Liver (tissue), 9 donors: ENCODE results near the gene DLL1. TPM values are rescaled to one million over a fixed set of nuclear protein-coding genes. Genes with fewer than 3 reads are reported as not detected.

ENCODE experiments used
- DNase-seq: peaks from one replicate; pipeline ENCODE4 v3.0.0-alpha.2; 2017; ENCODE audit warnings: low spot score
- H3K27ac ChIP-seq, 2 donors: one replicate each; pipeline ENCODE4 v1.7.0; 2013; ENCODE audit warnings: inconsistent platforms in 2 of 2, low read length in 2 of 2, control low read depth in 1 of 2, low read depth in 1 of 2, mild to moderate bottlenecking in 1 of 2
- H3K27me3 ChIP-seq, 4 donors: one replicate each; pipeline versions ENCODE4 v1.6.1 to v1.7.0; 2013; ENCODE audit warnings: low read length in 3 of 4, inconsistent platforms in 1 of 4, mild to moderate bottlenecking in 1 of 4, moderate library complexity in 1 of 4; ENCODE audit not compliant: control insufficient read depth in 4 of 4, insufficient read depth in 4 of 4
- H3K36me3 ChIP-seq, 4 donors: one replicate each; pipeline versions ENCODE4 v1.6.1 to v1.7.0; 2013; ENCODE audit warnings: low read length in 3 of 4, mild to moderate bottlenecking in 3 of 4, low read depth in 1 of 4, moderate library complexity in 1 of 4; ENCODE audit not compliant: control insufficient read depth in 4 of 4, insufficient read depth in 3 of 4
- H3K4me1 ChIP-seq, 4 donors: one replicate each; pipeline versions ENCODE4 v1.6.1 to v1.7.0; 2013; ENCODE audit warnings: low read length in 3 of 4, mild to moderate bottlenecking in 3 of 4, moderate library complexity in 1 of 4; ENCODE audit not compliant: control insufficient read depth in 4 of 4, insufficient read depth in 4 of 4
- H3K4me3 ChIP-seq, 3 donors: one replicate each; pipeline versions ENCODE4 v1.6.1 to v1.7.0; 2013; ENCODE audit warnings: low read length in 3 of 3, control low read depth in 1 of 3, low read depth in 1 of 3, mild to moderate bottlenecking in 1 of 3
- H3K9ac ChIP-seq, 2 donors: one replicate each; pipeline ENCODE4 v1.7.0; 2013; ENCODE audit warnings: low read length in 2 of 2, mild to moderate bottlenecking in 2 of 2, moderate library complexity in 2 of 2, control low read depth in 1 of 2, low read depth in 1 of 2
- H3K9me3 ChIP-seq, 4 donors: one replicate each; pipeline versions ENCODE4 v1.6.1 to v1.7.0; 2013; ENCODE audit warnings: low read length in 3 of 4; ENCODE audit not compliant: control insufficient read depth in 4 of 4
- EGR1 ChIP-seq, 2 donors: IDR thresholded peaks; 2 replicates each; pipeline ENCODE4 v1.6.1; 2016 to 2018; ENCODE audit warnings: antibody characterized with exemption in 2 of 2, low read depth in 2 of 2
- FOXA1 ChIP-seq: IDR thresholded peaks from 2 replicates; pipeline ENCODE4 v1.6.1; 2016; ENCODE audit warnings: antibody characterized with exemption
- FOXA2 ChIP-seq: IDR thresholded peaks from 2 replicates; pipeline ENCODE4 v1.6.1; 2016; ENCODE audit warnings: antibody characterized with exemption
- GABPA ChIP-seq, 2 donors: IDR thresholded peaks in 1 of 2; conservative IDR thresholded peaks in 1 of 2; 2 replicates each; pipeline ENCODE4 v1.6.1; 2016; ENCODE audit warnings: antibody characterized with exemption in 2 of 2, mild to moderate bottlenecking in 1 of 2, moderate library complexity in 1 of 2
- HNF4A ChIP-seq, 2 donors: conservative IDR thresholded peaks; 2 replicates each; pipeline ENCODE4 v1.6.1; 2016; ENCODE audit warnings: antibody characterized with exemption in 2 of 2, mild to moderate bottlenecking in 2 of 2
- HNF4G ChIP-seq: IDR thresholded peaks from 2 replicates; pipeline ENCODE4 v1.6.1; 2016; ENCODE audit warnings: antibody characterized with exemption
- JUND ChIP-seq, 2 donors: IDR thresholded peaks; 2 replicates each; pipeline ENCODE4 v1.6.1; 2016; ENCODE audit warnings: antibody characterized with exemption in 2 of 2
- NR2F2 ChIP-seq: IDR thresholded peaks from 2 replicates; pipeline ENCODE4 v1.6.1; 2016; ENCODE audit warnings: antibody characterized with exemption
- RAD21 ChIP-seq, 2 donors: IDR thresholded peaks; 2 replicates each; pipeline ENCODE4 v1.6.1; 2016; ENCODE audit warnings: antibody characterized with exemption in 2 of 2, mild to moderate bottlenecking in 2 of 2
- SP1 ChIP-seq: IDR thresholded peaks from 2 replicates; pipeline ENCODE4 v1.6.1; 2018; ENCODE audit warnings: antibody characterized with exemption, mild to moderate bottlenecking
- TAF1 ChIP-seq: conservative IDR thresholded peaks from 2 replicates; pipeline ENCODE4 v1.6.1; 2016; ENCODE audit warnings: antibody characterized with exemption, mild to moderate bottlenecking
- YY1 ChIP-seq: IDR thresholded peaks from 2 replicates; pipeline ENCODE4 v1.6.1; 2016; ENCODE audit warnings: antibody characterized with exemption, mild to moderate bottlenecking
- WGBS: extraction: QIAGEN DNeasy Blood & Tissue Kit; methylation state at CpG from one replicate; pipeline ENCODE4 v1.1.7; 2013; 5-methylcytosine and 5-hydroxymethylcytosine counted together
- polyA plus RNA-seq, 2 donors: library from polyadenylated mRNA; stranded (reverse) in 1 of 2; unstranded in 1 of 2; fragments of 200-250 nt in 1 of 2; fragments of >200 nt in 1 of 2; fragmentation: Nextera tagmentation in 1 of 2; extraction: Ambion mirVana in 1 of 2; gene quantifications; one replicate each; pipeline versions ENCODE4 v1.2.1 to v1.2.3, GENCODE V29; 2013 to 2015
- total RNA-seq, 2 donors: library from RNA; depleted of rRNA; stranded (reverse); fragments of >200 nt; gene quantifications; one replicate each; pipeline ENCODE4 v1.2.3, GENCODE V29; 2014
- TF ChIP-seq, protein P1 (sequence below): IDR thresholded peaks from 2 replicates; pipeline ENCODE4 v1.6.1; 2016; ENCODE audit warnings: antibody characterized with exemption, mild to moderate bottlenecking
- TF ChIP-seq, protein P2 (sequence below): IDR thresholded peaks from 2 replicates; pipeline ENCODE4 v1.6.1; 2016; ENCODE audit warnings: antibody characterized with exemption
- TF ChIP-seq, protein P3 (sequence below): IDR thresholded peaks from 2 replicates; pipeline ENCODE4 v1.6.1; 2016; ENCODE audit warnings: antibody characterized with exemption
- TF ChIP-seq, protein P4 (sequence below): IDR thresholded peaks from 2 replicates; pipeline ENCODE4 v1.6.1; 2016; ENCODE audit warnings: antibody characterized with exemption
- TF ChIP-seq, protein P5 (sequence below): fragments of 150-350 bp; IDR thresholded peaks from 2 replicates; pipeline ENCODE4 v1.5.1; 2017; ENCODE audit warnings: improper control_type of control experiment, low read depth, low read length; ENCODE audit not compliant: missing input control
- donor health status: healthy.
- donor health status: healthy.
- donor health status: healthy.
- donor health status: healthy.
- donor health status: healthy.

Gene DLL1
- total and polyA plus RNA-seq, 4 donors = 1.0 to 2.3 (median 1.7) TPM

DNA sequence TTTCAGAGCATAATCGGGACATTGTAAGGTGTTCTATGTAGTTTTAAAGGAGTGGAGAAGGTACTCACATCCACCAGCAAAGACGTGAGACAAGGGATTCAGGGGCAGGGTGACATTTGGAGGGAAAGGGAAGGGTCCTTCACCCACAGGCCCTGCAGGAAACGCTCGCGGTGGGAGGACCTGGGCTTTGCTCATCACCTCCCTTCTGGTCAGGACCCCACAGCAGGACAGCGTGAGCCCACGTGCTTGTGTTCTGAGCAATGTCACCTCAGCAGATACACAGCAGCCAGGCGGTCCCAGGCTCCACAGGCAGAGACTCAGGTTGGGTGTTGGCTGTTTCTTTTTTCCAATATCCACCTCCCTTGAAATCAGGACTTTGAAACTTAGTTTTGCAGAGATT is 27.5 kb downstream of the DLL1 start:
- H3K4me3 ChIP-seq = no peak overlapping the region
- no peak overlapping the region for H3K27ac ChIP-seq
- no peaks in the 10 kb centered on the region for H3K36me3 ChIP-seq
- H3K27me3 ChIP-seq = no peaks in the 10 kb centered on the region
- no peak overlapping the region for H3K9ac ChIP-seq
- WGBS = 91% methylated on average over 8 of the region's 8 CpGs
- no peaks in the 10 kb centered on the region for H3K9me3 ChIP-seq
- H3K4me1 ChIP-seq = peaks cover 0 to 10% (median 6%) of the 10 kb centered on the region in 4 donors
- DNase-seq = no peak
- TF ChIP-seq, protein P1, sequence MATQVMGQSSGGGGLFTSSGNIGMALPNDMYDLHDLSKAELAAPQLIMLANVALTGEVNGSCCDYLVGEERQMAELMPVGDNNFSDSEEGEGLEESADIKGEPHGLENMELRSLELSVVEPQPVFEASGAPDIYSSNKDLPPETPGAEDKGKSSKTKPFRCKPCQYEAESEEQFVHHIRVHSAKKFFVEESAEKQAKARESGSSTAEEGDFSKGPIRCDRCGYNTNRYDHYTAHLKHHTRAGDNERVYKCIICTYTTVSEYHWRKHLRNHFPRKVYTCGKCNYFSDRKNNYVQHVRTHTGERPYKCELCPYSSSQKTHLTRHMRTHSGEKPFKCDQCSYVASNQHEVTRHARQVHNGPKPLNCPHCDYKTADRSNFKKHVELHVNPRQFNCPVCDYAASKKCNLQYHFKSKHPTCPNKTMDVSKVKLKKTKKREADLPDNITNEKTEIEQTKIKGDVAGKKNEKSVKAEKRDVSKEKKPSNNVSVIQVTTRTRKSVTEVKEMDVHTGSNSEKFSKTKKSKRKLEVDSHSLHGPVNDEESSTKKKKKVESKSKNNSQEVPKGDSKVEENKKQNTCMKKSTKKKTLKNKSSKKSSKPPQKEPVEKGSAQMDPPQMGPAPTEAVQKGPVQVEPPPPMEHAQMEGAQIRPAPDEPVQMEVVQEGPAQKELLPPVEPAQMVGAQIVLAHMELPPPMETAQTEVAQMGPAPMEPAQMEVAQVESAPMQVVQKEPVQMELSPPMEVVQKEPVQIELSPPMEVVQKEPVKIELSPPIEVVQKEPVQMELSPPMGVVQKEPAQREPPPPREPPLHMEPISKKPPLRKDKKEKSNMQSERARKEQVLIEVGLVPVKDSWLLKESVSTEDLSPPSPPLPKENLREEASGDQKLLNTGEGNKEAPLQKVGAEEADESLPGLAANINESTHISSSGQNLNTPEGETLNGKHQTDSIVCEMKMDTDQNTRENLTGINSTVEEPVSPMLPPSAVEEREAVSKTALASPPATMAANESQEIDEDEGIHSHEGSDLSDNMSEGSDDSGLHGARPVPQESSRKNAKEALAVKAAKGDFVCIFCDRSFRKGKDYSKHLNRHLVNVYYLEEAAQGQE = no peak
- TF ChIP-seq, protein P2, sequence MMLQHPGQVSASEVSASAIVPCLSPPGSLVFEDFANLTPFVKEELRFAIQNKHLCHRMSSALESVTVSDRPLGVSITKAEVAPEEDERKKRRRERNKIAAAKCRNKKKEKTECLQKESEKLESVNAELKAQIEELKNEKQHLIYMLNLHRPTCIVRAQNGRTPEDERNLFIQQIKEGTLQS = no peak
- TF ChIP-seq, protein P3, sequence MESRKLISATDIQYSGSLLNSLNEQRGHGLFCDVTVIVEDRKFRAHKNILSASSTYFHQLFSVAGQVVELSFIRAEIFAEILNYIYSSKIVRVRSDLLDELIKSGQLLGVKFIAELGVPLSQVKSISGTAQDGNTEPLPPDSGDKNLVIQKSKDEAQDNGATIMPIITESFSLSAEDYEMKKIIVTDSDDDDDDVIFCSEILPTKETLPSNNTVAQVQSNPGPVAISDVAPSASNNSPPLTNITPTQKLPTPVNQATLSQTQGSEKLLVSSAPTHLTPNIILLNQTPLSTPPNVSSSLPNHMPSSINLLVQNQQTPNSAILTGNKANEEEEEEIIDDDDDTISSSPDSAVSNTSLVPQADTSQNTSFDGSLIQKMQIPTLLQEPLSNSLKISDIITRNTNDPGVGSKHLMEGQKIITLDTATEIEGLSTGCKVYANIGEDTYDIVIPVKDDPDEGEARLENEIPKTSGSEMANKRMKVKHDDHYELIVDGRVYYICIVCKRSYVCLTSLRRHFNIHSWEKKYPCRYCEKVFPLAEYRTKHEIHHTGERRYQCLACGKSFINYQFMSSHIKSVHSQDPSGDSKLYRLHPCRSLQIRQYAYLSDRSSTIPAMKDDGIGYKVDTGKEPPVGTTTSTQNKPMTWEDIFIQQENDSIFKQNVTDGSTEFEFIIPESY = no peak
- no peak for TF ChIP-seq SP1

DNA sequence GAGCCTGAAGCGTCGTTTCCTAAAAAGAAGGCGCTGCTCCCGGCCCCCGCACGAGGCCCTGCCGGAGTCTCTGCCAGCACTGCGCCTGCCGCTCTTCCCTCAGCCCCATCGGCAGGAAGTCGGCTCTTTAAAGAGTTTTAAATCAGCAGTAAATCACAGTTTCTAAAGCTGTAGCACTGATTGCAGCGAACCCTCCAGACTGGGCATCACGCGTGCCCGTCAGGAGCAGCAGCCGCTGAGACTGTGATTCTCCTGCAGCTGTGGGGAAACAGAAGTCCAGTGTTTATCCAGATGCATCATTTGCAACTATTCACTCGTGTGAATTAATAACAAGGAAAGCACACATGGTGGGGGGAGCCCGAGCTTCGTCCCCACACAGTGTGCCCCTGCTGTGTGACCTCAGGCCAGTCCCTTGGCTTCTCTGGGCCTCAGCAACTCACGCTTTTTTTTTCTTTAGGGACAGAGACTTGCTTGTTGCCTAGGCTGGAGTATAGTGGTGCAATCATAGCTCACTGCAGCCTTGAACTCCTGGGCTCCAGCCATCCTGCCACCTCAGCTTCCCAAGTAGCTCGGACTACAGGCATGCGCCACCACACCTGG is 28.3 kb downstream of the DLL1 start:
- Histone ChIP-seq H3K4me3 (no peak overlapping the region), H3K36me3 (no peaks in the 10 kb centered on the region), H3K9me3 (no peaks in the 10 kb centered on the region), H3K27ac (no peak overlapping the region), H3K9ac (no peak overlapping the region), H3K27me3 (no peaks in the 10 kb centered on the region), H3K4me1 (peaks cover 0 to 10% (median 6%) of the 10 kb centered on the region in 4 donors)
- no peak for DNase-seq
- 77% methylated on average over 22 of the region's 22 CpGs for WGBS
- TF ChIP-seq, protein P4, sequence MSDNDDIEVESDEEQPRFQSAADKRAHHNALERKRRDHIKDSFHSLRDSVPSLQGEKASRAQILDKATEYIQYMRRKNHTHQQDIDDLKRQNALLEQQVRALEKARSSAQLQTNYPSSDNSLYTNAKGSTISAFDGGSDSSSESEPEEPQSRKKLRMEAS = no peak
- TF ChIP-seq EGR1 (IDR thresholded peaks at IDR 0.05; ENCODE audit: low read depth in 2 of 2) (no peak), JUND (IDR thresholded peaks at IDR 0.05) (no peak), SP1 (no peak), GABPA (IDR thresholded peaks at IDR 0.05 in 1 of 2, conservative IDR thresholded peaks at IDR 0.05 in 1 of 2) (no peak), RAD21 (IDR thresholded peaks at IDR 0.05) (no peak), FOXA2 (no peak), FOXA1 (no peak), NR2F2 (no peak), HNF4G (no peak), HNF4A (conservative IDR thresholded peaks at IDR 0.05) (no peak), TAF1 (no peak), YY1 (no peak)
- TF ChIP-seq, protein P3 = no peak
- TF ChIP-seq, protein P1 = no peak
- TF ChIP-seq, protein P5, sequence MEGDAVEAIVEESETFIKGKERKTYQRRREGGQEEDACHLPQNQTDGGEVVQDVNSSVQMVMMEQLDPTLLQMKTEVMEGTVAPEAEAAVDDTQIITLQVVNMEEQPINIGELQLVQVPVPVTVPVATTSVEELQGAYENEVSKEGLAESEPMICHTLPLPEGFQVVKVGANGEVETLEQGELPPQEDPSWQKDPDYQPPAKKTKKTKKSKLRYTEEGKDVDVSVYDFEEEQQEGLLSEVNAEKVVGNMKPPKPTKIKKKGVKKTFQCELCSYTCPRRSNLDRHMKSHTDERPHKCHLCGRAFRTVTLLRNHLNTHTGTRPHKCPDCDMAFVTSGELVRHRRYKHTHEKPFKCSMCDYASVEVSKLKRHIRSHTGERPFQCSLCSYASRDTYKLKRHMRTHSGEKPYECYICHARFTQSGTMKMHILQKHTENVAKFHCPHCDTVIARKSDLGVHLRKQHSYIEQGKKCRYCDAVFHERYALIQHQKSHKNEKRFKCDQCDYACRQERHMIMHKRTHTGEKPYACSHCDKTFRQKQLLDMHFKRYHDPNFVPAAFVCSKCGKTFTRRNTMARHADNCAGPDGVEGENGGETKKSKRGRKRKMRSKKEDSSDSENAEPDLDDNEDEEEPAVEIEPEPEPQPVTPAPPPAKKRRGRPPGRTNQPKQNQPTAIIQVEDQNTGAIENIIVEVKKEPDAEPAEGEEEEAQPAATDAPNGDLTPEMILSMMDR = no peak
- TF ChIP-seq, protein P2 = no peak
